Germinal center (tissue), 1 donor: ENCODE data around the gene CXCL5.

Experiments used
- DNase-seq: peaks from one replicate; pipeline ENCODE4 v3.0.0; 2012; ENCODE audit warnings: mixed read lengths, low spot score

CXCL5 gene

GRCh38 chr4:73998040-73999011 is at the start of gene CXCL5:
Gene CXCL5 (minus strand): TSS chr4:73998677. CDS start chr4:73998581, 96 bp downstream.
- DNase-seq, result no peak

GRCh38 chr4:74047152-74047551 is 48.7 kb upstream of the CXCL5 start:
- DNase-seq, result no peak

DNA sequence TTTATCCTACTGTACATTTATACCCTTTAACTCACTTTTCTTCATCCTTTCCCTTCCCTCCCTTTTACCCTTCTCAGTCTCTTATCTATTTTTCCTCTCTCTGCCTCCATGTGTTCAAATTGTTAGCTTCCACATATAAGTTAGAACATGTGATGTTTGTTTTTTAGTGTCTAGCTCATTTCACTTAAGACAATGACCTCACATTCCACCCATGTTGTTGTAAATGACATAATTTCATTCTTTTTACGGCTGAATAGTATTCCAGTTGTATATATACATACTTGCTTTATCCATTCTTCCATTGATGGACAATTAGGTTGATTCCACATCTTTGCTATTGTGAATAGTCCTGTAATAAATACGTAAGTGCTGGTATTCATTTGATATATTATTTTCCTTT is 47.3 kb upstream of the CXCL5 start:
- DNase-seq, result no peak

DNA sequence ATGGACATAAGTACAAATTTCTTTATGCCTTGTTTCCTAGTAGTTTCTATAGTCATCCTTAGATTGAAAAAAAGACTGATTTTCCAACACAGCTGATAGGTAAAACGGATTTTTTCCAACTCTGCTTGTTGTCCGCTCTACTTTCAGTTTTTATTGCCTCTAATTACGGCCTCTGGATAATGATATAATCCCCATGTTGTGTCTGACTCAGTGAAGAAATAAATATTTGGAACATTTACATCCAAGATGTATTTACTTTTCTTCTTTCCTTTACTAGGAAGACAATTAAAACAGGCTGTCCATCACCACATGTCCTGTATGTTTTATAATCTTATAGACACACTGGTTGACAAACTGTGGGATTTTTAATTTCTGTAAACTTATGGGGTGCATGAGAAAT is 46.8 kb upstream of the CXCL5 start:
- DNase-seq, result no peak

GRCh38 chr4:74044677-74045076 is 46.2 kb upstream of the CXCL5 start:
- no peak for DNase-seq

- DNase-seq, result no peak
These were observed 44.2 kb upstream of the CXCL5 start for GRCh38 chr4:74042681-74043080.

GRCh38 chr4:74041418-74041817 is 42.9 kb upstream of the CXCL5 start:
- no peak for DNase-seq

- DNase-seq, result no peak
These were observed 40.9 kb upstream of the CXCL5 start for GRCh38 chr4:74039315-74039763.

GRCh38 chr4:74038425-74039314 is 40.2 kb upstream of the CXCL5 start, which contains the start of gene CXCL3:
Gene CXCL3 (minus strand): TSS chr4:74038689. CDS start chr4:74038611, 78 bp downstream.
- peak; percentile 4 for DNase-seq

GRCh38 chr4:74038086-74038424 is 39.6 kb upstream of the CXCL5 start:
- no peak for DNase-seq

DNA sequence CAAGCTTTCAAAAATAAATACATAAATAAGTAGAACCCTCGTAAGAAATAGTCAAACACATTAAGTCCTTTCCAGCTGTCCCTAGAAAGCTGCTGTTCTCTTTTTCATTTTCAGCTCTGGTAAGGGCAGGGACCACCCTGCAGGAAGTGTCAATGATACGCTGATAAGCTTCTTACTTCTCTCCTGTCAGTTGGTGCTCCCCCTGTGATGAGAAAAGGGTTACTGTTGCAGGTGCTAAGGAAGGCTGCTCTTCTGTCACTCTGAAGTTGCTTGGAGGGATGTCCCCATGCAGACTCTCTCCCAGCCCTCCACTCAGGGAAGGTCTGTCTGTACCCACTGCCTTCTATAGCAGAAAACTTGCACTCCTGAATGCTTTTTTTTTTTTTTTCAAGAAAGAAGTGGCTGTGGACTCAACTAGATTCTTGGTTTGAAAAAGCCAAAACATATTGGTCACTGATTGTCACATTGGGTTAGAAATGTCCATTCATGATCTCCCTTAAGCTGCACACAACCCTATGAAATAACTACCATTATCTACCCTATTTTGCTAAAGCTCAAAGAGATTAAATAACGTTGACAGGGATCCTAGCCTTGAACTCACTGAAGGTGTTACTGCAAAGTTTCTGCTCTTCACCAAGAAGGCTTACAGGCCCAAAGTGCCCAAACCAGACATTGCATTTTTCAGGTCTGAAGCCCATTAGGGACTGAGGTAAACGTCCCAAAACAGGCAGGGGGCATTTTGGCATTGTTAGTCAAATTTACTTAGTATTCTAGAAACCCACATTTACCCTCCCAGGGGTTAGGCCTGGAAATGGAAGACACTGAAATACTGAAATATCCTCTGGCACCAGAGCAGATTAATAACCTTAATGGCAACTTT is 38.8 kb upstream of the CXCL5 start:
- no peak for DNase-seq

GRCh38 chr4:74033739-74034138 is 35.3 kb upstream of the CXCL5 start:
- DNase-seq, result no peak

GRCh38 chr4:74032064-74032463 is 33.6 kb upstream of the CXCL5 start:
- no peak for DNase-seq

GRCh38 chr4:74031576-74031975 is 33.1 kb upstream of the CXCL5 start:
- no peak for DNase-seq

DNA sequence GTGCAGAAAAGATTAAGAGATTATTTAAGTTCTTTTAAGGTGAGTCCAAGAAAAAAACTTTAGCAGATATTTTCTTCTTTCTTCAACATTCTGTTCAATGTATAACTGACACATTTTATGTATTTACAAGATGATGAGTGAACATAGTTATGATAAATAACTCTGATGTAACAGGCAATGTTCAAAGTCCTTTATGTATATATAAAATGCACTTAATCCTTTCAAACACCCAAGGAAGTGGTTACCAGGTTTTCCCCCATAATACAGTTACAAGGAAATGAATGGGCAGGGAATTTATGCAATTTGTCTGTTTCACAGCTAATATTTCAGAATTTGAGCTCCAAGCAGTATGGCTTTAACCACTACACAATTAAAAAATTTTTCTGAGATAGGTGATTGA is 31.8 kb upstream of the CXCL5 start:
- no peak for DNase-seq

- no peak for DNase-seq
These were observed 30.0 kb upstream of the CXCL5 start for GRCh38 chr4:74028504-74028903.

GRCh38 chr4:74023709-74024108 is 25.2 kb upstream of the CXCL5 start:
- no peak for DNase-seq

DNA sequence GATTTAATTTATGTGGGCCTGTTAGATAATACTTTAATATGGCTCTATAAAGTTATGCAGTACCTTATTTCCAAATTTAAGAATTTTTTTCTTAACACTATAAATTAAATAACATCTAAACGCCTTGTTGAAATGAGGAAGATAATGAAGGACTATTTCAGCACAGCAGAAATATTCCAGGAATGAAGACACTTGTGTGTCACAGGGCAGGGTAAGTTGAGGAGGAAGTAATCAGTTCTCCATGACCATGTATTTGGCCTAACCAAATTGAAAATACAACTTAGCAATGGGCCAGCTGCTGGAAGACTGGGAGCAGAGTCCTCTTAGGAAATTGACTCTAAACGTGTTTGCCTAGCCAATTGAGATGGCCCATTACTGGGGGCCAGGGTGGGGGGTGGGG is 23.1 kb upstream of the CXCL5 start:
- no peak for DNase-seq

- no peak for DNase-seq
These were observed 20.3 kb upstream of the CXCL5 start for GRCh38 chr4:74018771-74019170.

DNA sequence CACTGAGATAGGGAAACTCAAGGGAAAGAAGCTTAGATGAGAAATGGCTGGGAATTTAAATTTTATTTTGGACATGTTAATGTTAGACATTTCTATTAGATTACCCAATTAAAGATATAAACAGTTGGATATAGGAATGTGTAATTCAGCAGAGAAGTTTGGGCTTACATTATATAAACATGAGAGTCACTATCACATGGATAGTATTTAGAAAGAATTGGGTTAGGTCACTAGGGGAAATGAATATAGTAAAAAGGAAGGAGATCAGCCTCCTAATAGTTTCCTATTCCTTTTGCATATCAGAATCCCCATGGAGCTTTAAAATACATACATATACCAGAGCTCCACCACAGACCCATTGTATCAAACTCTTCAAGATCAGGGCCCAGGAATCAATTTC is 19.6 kb upstream of the CXCL5 start:
- no peak for DNase-seq

- no peak for DNase-seq
These were observed 17.6 kb upstream of the CXCL5 start for GRCh38 chr4:74016068-74016467.
